Body of pancreas (tissue), 4 donors: Measurements from ENCODE around the gene MICAL2.

Source experiments
- CTCF ChIP-seq, 7 experiments: fragments of 450-650 bp in 4 of 7; fragments of 200-600 bp in 3 of 7; sonication (generic) in 3 of 7; IDR thresholded peaks; one replicate each; pipeline ENCODE4 v1.5.1; 2016 to 2019; ENCODE audit warnings: antibody characterized with exemption in 7 of 7
- POLR2A ChIP-seq, 3 donors: fragments of 450-650 bp; IDR thresholded peaks; one replicate each; pipeline ENCODE4 v1.6.1; 2016; ENCODE audit warnings: antibody characterized with exemption in 3 of 3, mild to moderate bottlenecking in 2 of 3

GRCh38 chr11:12100429-12100828 is 10.0 kb upstream of the MICAL2 start:
- TF ChIP-seq CTCF (IDR thresholded peaks at IDR 0.05) = no peak
- no peak for TF ChIP-seq POLR2A (IDR thresholded peaks at IDR 0.05)
